HEK293 (cell line): ENCODE results near the gene SH3BGR.

Experiments
- GLIS1 ChIP-seq: fragments of 450-650 bp; formaldehyde crosslinking; IDR thresholded peaks from 2 replicates; pipeline ENCODE4 v1.5.1; 2016; ENCODE audit warnings: missing biosample characterization, missing genetic modification characterization
- GLIS2 ChIP-seq: fragments of 450-650 bp; formaldehyde crosslinking; IDR thresholded peaks from 2 replicates; pipeline ENCODE4 v1.5.1; 2016; ENCODE audit warnings: missing biosample characterization, missing genetic modification characterization
- INSM2 ChIP-seq: fragments of 450-650 bp; formaldehyde crosslinking; IDR thresholded peaks from 2 replicates; pipeline ENCODE4 v1.5.1; 2016; ENCODE audit warnings: missing biosample characterization, missing genetic modification characterization
- KLF7 ChIP-seq: fragments of 450-650 bp; formaldehyde crosslinking; IDR thresholded peaks from 2 replicates; pipeline ENCODE4 v1.5.1; 2016; ENCODE audit warnings: missing biosample characterization, missing genetic modification characterization, borderline replicate concordance
- MZF1 ChIP-seq: fragments of 450-650 bp; formaldehyde crosslinking; IDR thresholded peaks from 2 replicates; pipeline ENCODE4 v1.5.1; 2017; ENCODE audit warnings: missing biosample characterization, missing genetic modification characterization, borderline replicate concordance
- SP7 ChIP-seq: fragments of 450-650 bp; formaldehyde crosslinking; IDR thresholded peaks from 2 replicates; pipeline ENCODE4 v1.5.1; 2016; ENCODE audit warnings: missing biosample characterization, missing genetic modification characterization
- YY1 ChIP-seq: fragments of 450-650 bp; formaldehyde crosslinking; IDR thresholded peaks from 2 replicates; pipeline ENCODE4 v1.5.1; 2018; ENCODE audit warnings: missing biosample characterization, missing genetic modification characterization
- YY2 ChIP-seq: fragments of 450-650 bp; formaldehyde crosslinking; IDR thresholded peaks from 2 replicates; pipeline ENCODE4 v1.5.1; 2016; ENCODE audit warnings: missing biosample characterization, missing genetic modification characterization
- ZBTB17 ChIP-seq: fragments of 450-650 bp; formaldehyde crosslinking; IDR thresholded peaks from 2 replicates; pipeline ENCODE4 v1.5.1; 2016; ENCODE audit warnings: missing biosample characterization, missing genetic modification characterization
- ZNF132 ChIP-seq: fragments of 450-650 bp; formaldehyde crosslinking; IDR thresholded peaks from 2 replicates; pipeline ENCODE4 v1.5.1; 2017; ENCODE audit warnings: missing biosample characterization, missing genetic modification characterization, borderline replicate concordance
- ZNF148 ChIP-seq: fragments of 450-650 bp; formaldehyde crosslinking; IDR thresholded peaks from 2 replicates; pipeline ENCODE4 v1.5.0; 2017; ENCODE audit warnings: missing biosample characterization, missing genetic modification characterization, borderline replicate concordance
- ZNF157 ChIP-seq: fragments of 450-650 bp; formaldehyde crosslinking; IDR thresholded peaks from 2 replicates; pipeline ENCODE4 v1.5.1; 2016; ENCODE audit warnings: missing biosample characterization, missing genetic modification characterization
- ZNF16 ChIP-seq: fragments of 450-650 bp; formaldehyde crosslinking; IDR thresholded peaks from 2 replicates; pipeline ENCODE4 v1.5.1; 2016; ENCODE audit warnings: low read depth, missing biosample characterization, missing genetic modification characterization
- ZNF175 ChIP-seq: fragments of 450-650 bp; formaldehyde crosslinking; IDR thresholded peaks from 2 replicates; pipeline ENCODE4 v1.5.1; 2016; ENCODE audit warnings: missing biosample characterization, missing genetic modification characterization
- ZNF23 ChIP-seq: fragments of 450-650 bp; formaldehyde crosslinking; IDR thresholded peaks from 2 replicates; pipeline ENCODE4 v1.5.1; 2016; ENCODE audit warnings: missing biosample characterization, missing genetic modification characterization, borderline replicate concordance
- ZNF239 ChIP-seq: fragments of 450-650 bp; formaldehyde crosslinking; IDR thresholded peaks from 2 replicates; pipeline ENCODE4 v1.5.1; 2016; ENCODE audit warnings: missing biosample characterization, missing genetic modification characterization
- ZNF280C ChIP-seq: fragments of 450-650 bp; formaldehyde crosslinking; IDR thresholded peaks from 2 replicates; pipeline ENCODE4 v1.5.1; 2016; ENCODE audit warnings: missing biosample characterization, missing genetic modification characterization
- ZNF311 ChIP-seq: fragments of 450-650 bp; formaldehyde crosslinking; IDR thresholded peaks from 2 replicates; pipeline ENCODE4 v1.5.1; 2017; ENCODE audit warnings: missing biosample characterization, missing genetic modification characterization, borderline replicate concordance
- ZNF426 ChIP-seq: fragments of 450-650 bp; formaldehyde crosslinking; IDR thresholded peaks from 2 replicates; pipeline ENCODE4 v1.5.1; 2017; ENCODE audit warnings: missing biosample characterization, missing genetic modification characterization, mild to moderate bottlenecking, inconsistent platforms, moderate library complexity
- ZNF518A ChIP-seq: fragments of 450-650 bp; formaldehyde crosslinking; conservative IDR thresholded peaks from 2 replicates; pipeline ENCODE4 v1.5.1; 2016; ENCODE audit warnings: low read depth, missing biosample characterization, missing genetic modification characterization
- ZNF624 ChIP-seq: fragments of 450-650 bp; formaldehyde crosslinking; IDR thresholded peaks from 2 replicates; pipeline ENCODE4 v1.5.1; 2017; ENCODE audit warnings: missing biosample characterization, missing genetic modification characterization
- ZNF645 ChIP-seq: fragments of 450-650 bp; formaldehyde crosslinking; IDR thresholded peaks from 2 replicates; pipeline ENCODE4; 2016; ENCODE audit warnings: missing biosample characterization, missing genetic modification characterization
- ZNF677 ChIP-seq: fragments of 450-650 bp; IDR thresholded peaks from 2 replicates; pipeline ENCODE4 v1.5.0; 2018; ENCODE audit warnings: missing biosample characterization, mild to moderate bottlenecking, missing genetic modification characterization, moderate library complexity
- ZNF843 ChIP-seq: fragments of 450-650 bp; formaldehyde crosslinking; IDR thresholded peaks from 2 replicates; pipeline ENCODE4 v1.5.1; 2016; ENCODE audit warnings: missing biosample characterization, missing genetic modification characterization
- ZSCAN18 ChIP-seq: fragments of 450-650 bp; formaldehyde crosslinking; IDR thresholded peaks from 2 replicates; pipeline ENCODE4 v1.5.1; 2016; ENCODE audit warnings: missing biosample characterization, missing genetic modification characterization
- ZSCAN30 ChIP-seq: fragments of 450-650 bp; IDR thresholded peaks from 2 replicates; pipeline ENCODE4 v1.5.1; 2018; ENCODE audit warnings: missing biosample characterization, mild to moderate bottlenecking, missing genetic modification characterization, moderate library complexity

The SH3BGR gene

GRCh38 chr21:39479164-39479813 lies 27.5 kb downstream of the SH3BGR start (continued):
- TF ChIP-seq ZNF518A (no peak), YY1 (no peak), ZNF148 (tag by site-specific recombination) (peak; percentile 93; the same call in 1 of the 2 replicates), ZBTB17 (no peak), ZNF311 (tag by site-specific recombination) (peak; percentile 84; the same call in 1 of the 2 replicates), KLF7 (tag by site-specific recombination) (no peak), ZNF280C (tag by site-specific recombination) (no peak), ZNF157 (tag by site-specific recombination) (peak; percentile 38; the same call in 1 of the 2 replicates), ZSCAN18 (tag by site-specific recombination) (no peak), SP7 (tag by site-specific recombination) (no peak), ZNF175 (tag by site-specific recombination) (no peak), ZNF843 (tag by site-specific recombination) (no peak), ZNF132 (no peak), YY2 (tag by site-specific recombination) (no peak; the same call in 1 of the 2 replicates), MZF1 (tag by site-specific recombination) (no peak), GLIS1 (tag by site-specific recombination) (no peak), ZNF239 (tag by site-specific recombination) (0 out of 2 replicates have a peak, but pooled peaks have one; percentile 61), ZNF16 (tag by site-specific recombination) (no peak), INSM2 (tag by site-specific recombination) (peak; percentile 15; the same call in 1 of the 2 replicates), GLIS2 (tag by site-specific recombination) (no peak), ZNF645 (tag by site-specific recombination) (no peak), ZSCAN30 (no peak), ZNF23 (tag by site-specific recombination) (no peak), ZNF426 (no peak), ZNF677 (tag by site-specific recombination) (no peak), ZNF624 (tag by site-specific recombination) (no peak)
